HuH-7.5 (cell line): ENCODE data around the gene KLF1.
"Not testable (repeated sequence)": the region's sequence is repeated elsewhere in the genome, so short reads cannot be mapped to it uniquely, and the experiment has no call there.

Experiments
- DNase-seq: peaks from one replicate; pipeline ENCODE4 v3.0.0; 2011; ENCODE audit warnings: low spot score

Gene KLF1

DNA sequence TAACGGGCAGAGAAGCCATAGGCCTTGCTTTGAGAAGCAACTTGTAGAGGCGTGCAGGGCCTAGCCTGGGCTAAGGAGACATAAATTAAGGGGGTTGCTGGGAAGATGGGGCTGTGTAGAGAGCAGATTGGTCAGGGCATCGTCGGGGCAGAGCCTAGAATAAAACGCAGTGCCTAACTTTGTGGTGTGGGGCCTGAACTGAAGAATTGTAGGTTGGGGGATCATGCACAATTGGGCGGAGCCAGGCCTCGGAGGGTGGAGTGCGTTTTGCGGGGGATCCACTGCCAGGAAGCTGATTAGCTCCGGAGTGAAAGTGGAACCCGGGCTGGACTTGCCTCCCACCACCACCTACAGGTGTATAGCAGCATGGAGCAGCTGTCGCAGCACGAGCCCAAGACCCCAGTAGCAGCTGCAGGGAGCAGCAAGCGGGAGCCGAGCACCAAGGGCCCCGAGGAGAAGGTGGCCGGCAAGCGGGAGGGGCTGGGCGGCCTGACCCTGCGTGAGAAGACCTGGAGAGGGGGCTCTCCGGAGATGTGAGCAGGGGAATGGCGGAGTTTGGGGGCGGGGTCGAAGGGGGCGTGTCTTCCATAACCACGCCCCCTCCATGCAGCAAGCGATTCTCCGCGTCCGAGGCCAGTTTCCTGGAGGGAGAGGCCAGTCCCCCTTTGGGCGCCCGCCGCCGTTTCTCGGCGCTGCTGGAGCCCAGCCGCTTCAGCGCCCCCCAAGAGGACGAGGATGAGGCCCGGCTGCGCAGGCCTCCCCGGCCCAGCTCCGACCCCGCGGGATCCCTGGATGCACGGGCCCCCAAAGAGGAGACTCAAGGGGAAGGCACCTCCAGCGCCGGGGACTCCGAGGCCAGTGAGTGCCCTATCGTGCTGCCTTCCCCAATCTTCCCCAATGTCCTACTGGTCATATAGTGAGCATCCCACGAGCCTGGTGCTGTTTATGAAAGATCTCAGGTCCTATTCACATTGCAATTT is 19.6 kb downstream of the KLF1 start:
- peak; percentile 95 for DNase-seq

DNA sequence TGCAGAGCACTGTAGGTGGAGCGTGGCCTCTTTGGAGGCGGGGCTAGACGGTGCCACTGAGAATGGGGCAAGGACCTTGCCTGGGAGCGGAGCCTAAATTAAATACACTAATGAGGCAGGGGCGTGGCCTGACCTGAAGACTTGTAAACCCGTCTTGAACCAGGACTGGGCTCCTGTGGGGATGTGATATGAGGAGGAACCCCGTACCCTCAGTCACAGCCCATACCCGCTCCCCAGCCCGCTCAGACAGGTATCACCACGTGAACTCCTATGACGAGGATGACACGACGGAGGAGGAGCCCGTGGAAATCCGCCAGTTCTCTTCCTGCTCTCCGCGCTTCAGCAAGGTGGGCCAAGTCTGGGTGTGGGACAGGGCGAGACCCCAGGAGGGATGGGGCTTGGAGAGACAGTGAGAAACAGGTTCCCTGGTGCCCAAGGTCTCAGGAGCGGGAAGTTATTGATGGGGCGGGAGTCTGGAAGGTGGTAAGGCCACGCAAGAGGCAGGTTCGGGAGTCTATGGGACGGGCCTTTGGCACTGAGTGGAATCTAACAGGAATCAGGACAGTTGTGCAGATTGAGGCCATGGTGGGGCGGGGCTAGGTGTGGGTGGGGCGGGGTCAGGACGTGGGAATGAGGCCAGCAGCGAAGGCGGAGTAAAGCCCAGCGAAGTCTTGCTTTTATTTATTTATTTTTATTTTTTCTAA is 20.4 kb downstream of the KLF1 start:
- no peak for DNase-seq

DNA sequence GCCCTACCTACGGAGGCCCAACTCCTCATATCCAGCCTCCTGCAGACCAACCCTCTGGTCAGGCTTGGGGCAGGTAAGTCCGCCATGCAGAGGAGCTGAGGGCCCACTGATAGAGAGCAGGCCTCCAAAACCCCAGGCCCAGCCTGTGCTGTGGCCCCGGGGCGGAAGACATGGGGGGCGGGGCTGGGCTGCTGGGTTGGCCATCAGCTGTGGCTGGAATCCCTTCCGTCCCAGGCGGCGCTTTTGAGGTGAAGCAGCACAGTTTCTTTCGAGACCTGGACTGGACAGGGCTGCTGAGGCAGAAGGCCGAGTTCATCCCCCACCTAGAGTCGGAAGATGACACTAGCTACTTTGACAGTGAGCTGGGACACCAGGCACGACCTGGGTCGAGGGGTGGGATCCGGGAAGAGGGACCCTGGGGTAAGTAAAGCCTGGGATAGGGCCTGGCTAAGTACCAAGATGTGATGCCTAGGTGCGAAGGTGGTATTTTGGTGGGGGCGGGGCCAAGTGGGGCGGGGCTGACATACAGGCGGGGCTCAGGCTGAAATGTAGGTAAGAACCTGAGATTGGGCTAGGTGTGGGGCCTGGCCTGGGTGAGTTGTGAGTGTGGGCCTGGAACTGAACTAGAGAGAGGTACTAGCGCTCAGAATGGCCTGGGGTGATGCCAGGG is 21.1 kb downstream of the KLF1 start:
- DNase-seq: no peak

DNA sequence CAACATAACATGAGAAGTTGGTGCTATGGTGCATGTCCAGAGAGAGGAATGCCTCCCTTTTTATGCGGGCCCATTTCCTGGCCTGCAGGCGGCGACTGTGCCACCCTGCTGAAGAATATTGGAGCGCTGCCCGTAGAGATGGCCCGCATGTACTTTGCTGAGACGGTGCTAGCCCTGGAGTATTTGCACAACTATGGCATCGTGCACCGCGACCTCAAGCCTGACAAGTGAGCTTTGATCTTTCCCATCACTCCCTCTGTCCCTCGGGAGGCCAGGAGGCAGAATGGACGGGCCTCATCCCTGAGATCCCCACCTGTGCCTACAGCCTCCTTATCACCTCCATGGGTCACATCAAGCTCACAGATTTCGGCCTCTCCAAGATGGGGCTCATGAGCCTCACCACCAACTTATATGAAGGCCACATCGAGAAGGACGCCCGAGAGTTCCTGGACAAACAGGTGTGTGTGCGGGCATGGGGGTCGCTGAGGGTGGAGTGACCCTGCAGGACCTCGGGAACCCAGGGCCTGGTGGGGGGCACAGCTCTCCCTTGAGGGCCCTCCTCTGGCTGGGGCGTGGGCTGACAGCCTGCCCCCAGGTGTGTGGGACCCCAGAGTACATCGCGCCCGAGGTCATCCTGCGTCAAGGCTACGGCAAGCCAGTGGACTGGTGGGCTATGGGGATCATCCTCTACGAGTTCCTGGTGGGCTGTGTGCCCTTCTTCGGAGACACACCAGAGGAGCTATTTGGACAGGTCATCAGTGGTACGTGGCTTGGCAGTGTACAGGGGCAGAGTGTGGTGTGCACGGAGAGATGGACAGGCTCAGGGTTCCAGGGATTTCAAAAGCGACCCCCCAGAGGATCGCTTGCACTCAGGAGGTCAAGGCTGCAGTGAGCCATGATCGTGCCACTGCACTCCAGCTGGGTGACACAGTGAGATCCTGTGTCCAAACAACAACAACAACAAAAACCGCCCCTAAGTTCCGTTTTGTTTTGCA is 22.0 kb downstream of the KLF1 start:
- no peak for DNase-seq

DNA sequence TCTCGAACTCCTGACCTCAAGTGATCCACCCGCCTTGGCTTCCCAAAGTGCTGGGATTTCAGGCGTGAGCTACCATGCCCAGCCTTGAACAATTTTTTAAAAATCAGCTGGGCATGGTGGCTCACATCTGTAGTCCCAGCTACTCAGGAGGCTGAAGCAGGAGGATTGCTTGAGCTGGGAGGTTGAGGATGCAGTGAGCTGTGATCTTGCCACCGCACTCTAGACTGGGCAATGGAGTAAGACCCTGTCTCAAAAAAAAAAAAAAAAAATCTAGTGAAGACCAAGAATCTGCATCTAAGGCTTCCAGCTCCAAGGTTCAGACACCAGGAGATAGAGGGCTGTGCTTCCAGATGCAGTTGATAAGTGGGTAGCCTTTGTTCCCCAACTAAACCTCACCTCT is 22.9 kb downstream of the KLF1 start:
- DNase-seq: no peak

DNA sequence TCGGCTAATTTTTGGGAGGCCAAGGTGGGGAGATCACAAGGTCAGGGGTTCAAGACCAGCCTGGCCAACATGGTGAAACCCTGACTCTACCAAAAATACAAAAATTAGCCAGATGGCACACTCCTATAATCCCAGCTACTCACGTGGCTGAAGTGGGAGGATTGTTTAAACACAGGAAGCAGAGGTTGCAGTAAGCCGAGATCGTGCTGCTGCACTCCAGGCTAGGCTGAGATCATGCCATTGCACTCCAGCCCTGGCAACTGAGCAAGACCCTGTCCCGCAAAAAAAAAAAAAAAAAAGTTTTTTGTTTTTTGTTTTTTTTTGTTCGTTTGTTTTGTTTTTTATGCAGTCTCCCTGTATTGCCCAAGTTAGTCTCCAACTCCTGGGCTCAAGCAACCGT is 27.5 kb downstream of the KLF1 start:
- no peak for DNase-seq

DNA sequence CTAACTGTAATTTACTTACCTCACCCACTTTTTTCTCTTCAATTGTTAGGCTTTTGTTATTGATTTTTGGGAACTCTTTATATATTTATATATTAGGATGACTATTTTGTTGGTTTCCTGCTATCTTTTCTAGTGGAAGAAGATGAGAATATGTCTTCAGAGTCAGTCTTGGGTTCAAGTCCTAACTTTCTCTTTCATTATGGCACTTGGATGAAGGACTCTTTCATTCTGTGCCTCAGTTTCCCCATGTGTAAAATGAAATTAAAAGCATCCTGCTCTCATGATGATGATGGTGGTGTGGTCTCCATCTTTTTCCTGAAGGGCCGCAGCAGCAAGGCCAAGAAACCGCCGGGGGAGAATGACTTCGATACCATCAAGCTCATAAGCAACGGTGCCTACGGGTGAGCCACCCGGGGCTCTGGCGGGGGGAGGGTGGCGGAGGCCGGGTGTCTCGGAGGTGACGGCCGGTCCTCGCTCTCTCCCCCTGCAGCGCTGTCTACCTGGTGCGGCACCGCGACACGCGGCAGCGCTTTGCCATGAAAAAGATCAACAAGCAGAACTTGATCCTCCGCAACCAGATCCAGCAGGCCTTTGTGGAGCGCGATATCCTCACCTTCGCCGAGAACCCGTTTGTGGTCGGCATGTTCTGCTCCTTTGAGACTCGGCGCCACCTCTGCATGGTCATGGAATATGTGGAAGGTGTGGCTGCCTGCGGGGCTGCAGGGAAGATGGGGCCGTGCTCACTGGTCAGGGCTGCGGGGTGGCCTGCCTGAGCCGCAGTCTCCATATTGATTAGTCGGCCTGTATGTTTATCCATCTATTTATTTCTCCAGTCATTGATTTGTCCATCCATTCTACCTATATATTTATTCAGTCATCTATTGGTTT is 28.7 kb downstream of the KLF1 start:
- no peak for DNase-seq

DNA sequence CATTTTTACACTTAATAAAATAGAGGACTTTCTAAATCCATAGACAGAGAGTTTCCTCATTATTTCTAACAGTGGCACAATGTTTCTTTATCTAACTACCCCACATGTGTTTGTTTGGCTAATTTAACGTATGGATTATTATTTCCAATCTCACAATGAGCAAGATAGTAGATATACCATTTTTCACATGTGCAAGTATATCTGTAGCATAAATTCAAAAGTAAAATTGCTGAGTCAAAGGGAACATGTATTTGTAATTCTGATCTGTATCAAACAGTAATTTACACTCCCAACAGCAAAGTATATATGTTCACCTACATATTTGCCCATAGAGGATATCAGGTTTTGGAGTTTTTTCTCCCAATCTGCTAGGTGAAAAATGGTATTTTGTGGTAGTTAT is 30.3 kb downstream of the KLF1 start:
- no peak for DNase-seq

DNA sequence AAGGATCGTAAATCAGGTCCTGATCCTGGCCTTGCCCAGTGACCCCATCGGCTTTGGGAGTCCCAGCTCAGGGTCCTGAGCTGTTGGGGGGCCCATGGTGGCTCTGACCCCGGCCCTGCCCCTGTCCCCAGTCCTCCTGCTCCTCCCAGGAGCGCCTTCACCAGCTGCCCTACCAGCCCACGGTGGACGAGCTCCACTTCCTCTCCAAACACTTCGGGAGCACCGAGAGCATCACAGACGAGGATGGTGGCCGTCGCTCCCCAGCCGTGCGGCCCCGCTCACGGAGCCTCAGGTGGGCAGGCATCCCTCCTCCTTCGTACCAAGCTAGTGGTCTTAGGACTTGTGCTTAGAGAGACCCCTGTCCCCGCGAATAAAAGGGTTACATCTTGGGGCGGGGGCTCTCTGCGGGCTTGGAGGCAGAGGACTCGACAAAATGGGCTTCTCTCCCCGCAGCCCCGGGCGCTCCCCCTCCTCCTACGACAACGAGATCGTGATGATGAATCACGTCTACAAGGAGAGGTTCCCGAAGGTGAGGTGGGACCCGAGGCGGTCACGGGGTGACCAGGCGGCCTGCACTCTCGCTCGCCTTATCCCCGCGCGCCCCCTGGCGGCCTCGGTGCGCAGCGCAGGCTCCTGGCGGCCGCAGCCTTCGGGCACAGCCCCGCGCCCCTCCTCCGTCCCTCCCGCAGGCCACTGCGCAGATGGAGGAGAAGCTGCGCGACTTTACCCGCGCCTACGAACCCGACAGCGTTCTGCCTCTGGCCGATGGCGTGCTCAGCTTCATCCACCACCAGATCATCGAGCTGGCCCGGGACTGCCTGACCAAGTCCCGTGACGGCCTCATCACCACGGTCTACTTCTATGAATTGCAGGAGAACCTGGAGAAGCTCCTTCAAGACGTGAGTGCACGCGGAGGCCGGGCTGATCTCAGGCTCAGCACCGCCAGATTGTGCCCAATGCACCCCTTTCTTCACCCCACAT is 39.6 kb downstream of the KLF1 start:
- DNase-seq: peak; percentile 93

DNA sequence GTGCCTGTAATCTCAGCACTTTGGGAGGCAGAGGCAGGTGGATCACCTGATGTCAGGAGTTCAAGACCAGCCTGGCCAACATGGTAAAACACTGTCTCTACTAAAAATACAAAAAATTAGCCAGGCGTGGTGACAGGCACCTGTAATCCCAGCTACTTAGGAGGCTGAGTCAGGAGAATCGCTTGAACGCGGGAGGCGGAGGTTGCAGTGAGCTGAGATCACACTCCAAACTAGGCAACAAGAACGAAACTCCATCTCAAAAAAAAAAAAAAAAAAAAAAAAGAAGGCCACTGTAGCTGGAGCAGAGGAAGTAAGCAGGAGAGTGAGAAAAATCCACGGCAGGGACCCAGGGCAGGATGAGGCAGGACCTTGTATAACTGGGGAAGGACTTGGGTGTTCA is 40.4 kb downstream of the KLF1 start:
- DNase-seq: not testable (repeated sequence)

DNA sequence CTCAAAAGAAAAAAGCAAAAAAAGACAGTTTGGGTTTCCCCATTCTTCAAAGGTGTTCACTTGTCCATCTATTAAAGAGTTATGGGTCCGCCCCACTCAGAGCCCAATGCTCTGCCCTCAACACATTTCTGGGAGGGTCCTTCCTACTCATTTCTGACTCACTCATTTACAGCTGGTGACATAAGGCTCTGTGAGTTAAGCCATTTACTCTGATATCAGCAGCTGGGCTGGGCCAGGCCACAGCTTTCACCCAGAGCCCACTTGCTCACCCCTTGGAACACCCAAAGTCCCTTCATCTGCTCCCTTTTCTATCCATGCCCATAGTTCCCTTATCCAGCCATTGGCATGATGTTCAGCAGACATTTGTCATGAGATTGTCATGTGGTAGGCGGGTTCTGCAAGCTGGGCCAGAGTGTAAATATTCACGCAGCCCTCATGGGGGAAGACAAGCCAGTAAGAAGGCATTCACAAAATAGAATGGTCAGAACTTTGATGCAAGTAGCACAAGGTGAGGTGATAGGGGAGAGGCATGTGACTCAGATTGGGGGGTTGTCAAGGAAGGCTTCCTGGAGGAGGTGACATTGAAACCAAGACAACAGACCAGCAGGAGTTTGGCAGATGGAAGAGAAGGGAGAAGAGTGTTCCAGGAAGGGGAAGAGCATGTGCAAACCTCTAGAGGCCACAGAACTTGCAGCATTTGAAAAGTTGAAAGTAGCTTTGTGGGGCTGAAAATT is 42.8 kb downstream of the KLF1 start:
- DNase-seq: no peak

DNA sequence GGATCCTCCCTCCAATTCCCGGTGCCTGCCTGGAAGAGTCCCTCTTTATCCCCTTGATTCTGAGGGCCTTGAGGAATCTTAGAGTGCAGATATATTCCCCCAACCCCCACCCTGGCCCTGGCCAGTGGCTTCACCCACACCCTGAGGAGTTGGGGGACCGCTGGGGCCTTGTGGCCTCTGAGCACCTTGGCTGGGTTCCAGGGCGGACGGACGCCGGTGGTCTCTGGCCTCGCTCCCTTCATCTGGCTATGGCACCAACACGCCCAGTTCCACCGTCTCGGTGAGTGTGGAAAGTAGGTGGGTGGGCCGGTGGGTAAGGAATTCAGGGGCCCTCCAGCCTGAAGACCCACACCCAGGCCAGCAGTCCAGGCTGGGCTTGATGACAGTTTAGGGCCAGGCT is 43.7 kb downstream of the KLF1 start:
- DNase-seq: no peak

DNA sequence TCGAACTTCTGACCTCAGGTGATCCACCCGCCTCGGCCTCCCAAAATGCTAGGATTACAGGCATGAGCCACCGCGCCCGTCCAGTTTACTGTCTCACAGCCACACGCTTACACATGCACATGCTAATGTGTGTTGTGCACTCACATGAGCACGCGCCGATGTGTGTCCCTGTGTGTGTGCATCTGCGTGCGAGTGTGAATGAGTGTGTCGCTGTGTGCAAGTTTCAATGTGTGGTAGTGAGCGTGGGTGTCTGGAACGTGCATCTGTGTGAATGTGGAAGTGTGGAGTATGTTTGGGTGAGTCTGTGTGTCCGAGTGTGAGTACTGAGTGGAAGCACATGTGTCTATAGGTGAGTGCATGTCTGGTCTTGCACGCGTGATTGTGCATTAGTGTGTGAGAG is 44.5 kb downstream of the KLF1 start:
- no peak for DNase-seq

DNA sequence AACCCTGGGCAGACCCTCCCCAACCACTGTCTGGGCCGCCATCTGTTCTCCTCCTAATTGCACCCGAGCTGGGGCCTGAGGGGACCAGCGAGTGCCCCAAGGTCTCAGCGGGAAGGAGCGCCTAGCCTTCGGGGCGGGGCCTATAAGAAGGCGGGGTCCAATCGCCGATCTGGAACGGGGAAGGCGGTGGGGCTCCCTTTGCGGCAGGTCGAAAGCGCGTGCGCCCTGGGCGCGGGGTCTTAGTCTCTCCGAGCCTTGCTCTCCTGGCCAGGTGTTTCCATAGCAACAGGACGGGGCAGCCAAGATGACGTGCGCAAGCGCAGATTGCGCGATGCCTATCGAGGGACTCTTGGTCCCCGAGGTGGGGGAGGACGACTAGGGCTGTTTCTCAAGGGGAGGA is 45.9 kb downstream of the KLF1 start:
- no peak for DNase-seq

DNA sequence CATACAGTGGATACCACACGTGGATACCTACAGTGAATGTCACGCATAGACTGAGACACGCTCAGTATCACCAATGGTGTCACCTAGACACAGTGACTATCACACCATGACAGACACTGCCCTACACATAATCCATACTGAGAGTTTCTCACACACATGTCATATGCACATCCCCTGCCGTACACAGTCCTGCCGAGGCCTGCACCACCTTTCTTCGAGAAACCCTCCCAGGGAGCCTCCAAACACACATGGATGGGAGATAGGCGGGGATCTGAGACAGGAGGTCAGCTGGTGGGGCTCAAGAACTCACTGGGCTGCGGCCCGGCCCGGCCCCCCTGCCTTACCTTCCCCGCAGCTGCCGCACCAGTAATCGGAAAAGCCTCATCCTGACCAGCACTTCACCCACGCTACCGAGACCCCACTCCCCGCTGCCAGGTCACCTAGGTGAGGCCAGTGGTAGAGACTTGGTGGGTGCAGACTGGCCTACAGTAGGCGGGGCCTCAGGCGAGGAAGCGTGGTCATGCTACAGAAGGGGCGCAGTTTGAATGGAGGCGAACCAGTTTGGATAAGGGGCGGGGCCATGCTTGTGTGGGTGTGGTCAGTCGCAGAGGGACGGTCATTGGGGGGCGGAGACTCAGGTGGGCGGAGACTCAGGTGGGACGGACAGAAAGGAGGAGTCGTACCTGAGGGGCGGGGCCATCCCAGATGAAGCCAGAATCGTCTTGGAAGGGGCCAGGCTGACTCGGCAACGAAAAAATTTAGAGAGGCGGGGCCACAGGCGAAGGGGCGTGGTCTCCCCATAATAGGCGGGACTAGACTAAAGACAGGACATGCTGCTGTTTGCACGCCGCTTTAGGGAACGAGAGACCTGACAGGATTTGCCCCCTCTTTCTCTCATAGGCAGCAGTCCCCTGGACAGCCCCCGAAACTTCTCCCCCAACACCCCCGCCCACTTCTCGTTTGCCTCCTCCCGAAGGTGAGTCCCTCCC is 46.6 kb downstream of the KLF1 start:
- no peak for DNase-seq

DNA sequence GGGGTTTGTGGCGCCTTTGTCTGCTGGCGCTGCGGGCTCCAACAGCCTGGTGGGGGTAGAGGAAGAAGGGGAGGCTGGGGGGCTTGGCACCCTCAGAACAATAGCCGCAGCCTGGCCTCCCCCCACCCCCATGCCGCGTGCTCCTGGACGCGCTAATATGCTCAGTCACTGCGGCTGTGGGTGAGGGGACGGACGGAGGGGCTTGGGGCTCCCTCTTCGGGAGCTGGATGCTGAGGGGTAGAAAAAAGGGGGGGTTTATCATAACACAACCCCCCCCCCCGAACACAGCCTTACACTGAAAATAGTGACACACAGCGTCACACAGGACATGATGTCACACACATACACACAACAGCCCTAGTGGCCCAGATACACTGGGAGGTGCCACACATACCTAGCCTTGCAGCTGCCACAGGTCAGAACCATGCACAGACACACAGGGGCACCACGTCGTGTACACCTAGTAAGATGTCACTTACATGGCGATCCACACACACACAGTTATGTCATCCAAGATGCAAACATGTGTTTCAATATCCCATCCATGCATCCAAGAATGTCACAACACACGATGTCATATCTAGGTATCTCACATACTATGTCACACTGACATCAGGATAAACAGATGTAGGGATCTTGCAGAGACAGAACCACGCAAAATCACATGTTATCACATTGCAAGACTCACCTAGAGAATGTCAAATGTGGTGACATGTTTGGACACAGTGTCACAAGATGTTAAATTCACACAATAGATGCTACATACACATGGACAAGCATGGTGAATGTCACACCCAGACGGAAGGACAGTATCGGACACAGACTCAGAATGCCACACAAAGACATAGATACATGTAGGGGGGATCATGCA is 47.9 kb downstream of the KLF1 start:
- DNase-seq: peak; percentile 63
